Uterus (tissue), 4 donors: ENCODE results near the gene TOR4A. TPM values are rescaled to one million over a fixed set of nuclear protein-coding genes. Genes with fewer than 3 reads are reported as not detected.

Experiments used
- DNase-seq, 2 donors: peaks; one replicate each; pipeline ENCODE4 v3.0.0-alpha.2; 2019 to 2020
- H3K27ac ChIP-seq, 2 donors: fragments of 200-600 bp; sonication (generic); 1 replicate in 1 of 2; 2 replicates in 1 of 2; pipeline ENCODE4 v1.5.1; 2016 to 2018
- H3K27me3 ChIP-seq, 2 donors: fragments of 200-600 bp; sonication (generic); one replicate each; pipeline ENCODE4 v1.5.1; 2018 to 2019; ENCODE audit warnings: control low read depth in 1 of 2
- H3K36me3 ChIP-seq, 2 donors: fragments of 200-600 bp; sonication (generic); one replicate each; pipeline ENCODE4 v1.5.1; 2019; ENCODE audit warnings: control low read depth in 1 of 2
- H3K4me1 ChIP-seq, 2 donors: fragments of 200-600 bp; sonication (generic); one replicate each; pipeline ENCODE4 v1.5.1; 2018 to 2019; ENCODE audit warnings: control low read depth in 1 of 2
- H3K4me3 ChIP-seq, 2 donors: fragments of 200-600 bp; sonication (generic); 1 replicate in 1 of 2; 2 replicates in 1 of 2; pipeline ENCODE4 v1.5.1; 2018 to 2019; ENCODE audit warnings: mild to moderate bottlenecking in 1 of 2
- H3K9me3 ChIP-seq, 2 donors: fragments of 200-600 bp; sonication (generic); one replicate each; pipeline ENCODE4 v1.5.1; 2019; ENCODE audit warnings: control low read depth in 1 of 2
- POLR2A ChIP-seq, 2 donors: fragments of 450-650 bp; IDR thresholded peaks; one replicate each; pipeline ENCODE4 v1.6.1; 2016; ENCODE audit warnings: antibody characterized with exemption in 2 of 2, mild to moderate bottlenecking in 1 of 2, moderate library complexity in 1 of 2
- intact Hi-C: fragments of 100-400 bp; cut with DNase I; formaldehyde crosslinking; loops from one replicate; pipeline ENCODE4 v1.15.1; 2023; ENCODE audit warnings: low total_unique reads
- total RNA-seq, 4 donors: library from RNA; depleted of rRNA in 3 of 4; stranded (reverse); fragments of >200 nt in 3 of 4; gene quantifications; one replicate each; pipeline versions ENCODE4 v1.1.0 to v1.2.4, GENCODE V29; 2014 to 2023
- TF ChIP-seq, protein P1 (sequence below), 4 experiments: fragments of 200-600 bp in 2 of 4; fragments of 450-650 bp in 2 of 4; sonication (generic) in 2 of 4; IDR thresholded peaks; one replicate each; pipeline ENCODE4 v1.5.1; 2016 to 2019; ENCODE audit warnings: antibody characterized with exemption in 4 of 4, mild to moderate bottlenecking in 2 of 4, moderate library complexity in 1 of 4
- donor health status: DM: yes; HTN: yes; CAD: no.

TOR4A gene
- total RNA-seq, 4 donors from 2014 or later: 2.6 to 12.7 (median 11.5) TPM

DNA sequence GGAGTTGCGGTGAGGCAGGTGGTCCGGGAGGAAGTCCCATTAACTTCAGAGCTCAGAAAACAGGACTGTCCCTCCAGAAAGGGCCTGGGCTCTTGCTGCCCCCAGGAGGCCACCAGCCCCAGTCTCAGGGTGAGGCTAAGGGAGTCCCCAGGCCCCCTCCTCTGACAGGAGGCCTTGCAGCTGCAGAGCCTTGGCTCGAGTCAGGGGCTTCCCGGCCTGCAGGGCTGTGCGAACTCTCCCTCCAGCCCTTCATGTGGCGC is 29.7 kb upstream of the TOR4A start:
- TF ChIP-seq, protein P1, sequence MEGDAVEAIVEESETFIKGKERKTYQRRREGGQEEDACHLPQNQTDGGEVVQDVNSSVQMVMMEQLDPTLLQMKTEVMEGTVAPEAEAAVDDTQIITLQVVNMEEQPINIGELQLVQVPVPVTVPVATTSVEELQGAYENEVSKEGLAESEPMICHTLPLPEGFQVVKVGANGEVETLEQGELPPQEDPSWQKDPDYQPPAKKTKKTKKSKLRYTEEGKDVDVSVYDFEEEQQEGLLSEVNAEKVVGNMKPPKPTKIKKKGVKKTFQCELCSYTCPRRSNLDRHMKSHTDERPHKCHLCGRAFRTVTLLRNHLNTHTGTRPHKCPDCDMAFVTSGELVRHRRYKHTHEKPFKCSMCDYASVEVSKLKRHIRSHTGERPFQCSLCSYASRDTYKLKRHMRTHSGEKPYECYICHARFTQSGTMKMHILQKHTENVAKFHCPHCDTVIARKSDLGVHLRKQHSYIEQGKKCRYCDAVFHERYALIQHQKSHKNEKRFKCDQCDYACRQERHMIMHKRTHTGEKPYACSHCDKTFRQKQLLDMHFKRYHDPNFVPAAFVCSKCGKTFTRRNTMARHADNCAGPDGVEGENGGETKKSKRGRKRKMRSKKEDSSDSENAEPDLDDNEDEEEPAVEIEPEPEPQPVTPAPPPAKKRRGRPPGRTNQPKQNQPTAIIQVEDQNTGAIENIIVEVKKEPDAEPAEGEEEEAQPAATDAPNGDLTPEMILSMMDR (IDR thresholded peaks at IDR 0.05): no peak
- no peak for TF ChIP-seq POLR2A (IDR thresholded peaks at IDR 0.05)
- DNase-seq: no peak
- H3K36me3 ChIP-seq: no peaks in the 10 kb centered on the region
- peaks cover 0 to 3% of the 10 kb centered on the region in 2 donors for H3K4me1 ChIP-seq
- H3K4me3 ChIP-seq: no peak overlapping the region
- H3K9me3 ChIP-seq: no peaks in the 10 kb centered on the region
- intact Hi-C loops: no loop called here
- H3K27ac ChIP-seq: no peak overlapping the region
- no peaks in the 10 kb centered on the region for H3K27me3 ChIP-seq

DNA sequence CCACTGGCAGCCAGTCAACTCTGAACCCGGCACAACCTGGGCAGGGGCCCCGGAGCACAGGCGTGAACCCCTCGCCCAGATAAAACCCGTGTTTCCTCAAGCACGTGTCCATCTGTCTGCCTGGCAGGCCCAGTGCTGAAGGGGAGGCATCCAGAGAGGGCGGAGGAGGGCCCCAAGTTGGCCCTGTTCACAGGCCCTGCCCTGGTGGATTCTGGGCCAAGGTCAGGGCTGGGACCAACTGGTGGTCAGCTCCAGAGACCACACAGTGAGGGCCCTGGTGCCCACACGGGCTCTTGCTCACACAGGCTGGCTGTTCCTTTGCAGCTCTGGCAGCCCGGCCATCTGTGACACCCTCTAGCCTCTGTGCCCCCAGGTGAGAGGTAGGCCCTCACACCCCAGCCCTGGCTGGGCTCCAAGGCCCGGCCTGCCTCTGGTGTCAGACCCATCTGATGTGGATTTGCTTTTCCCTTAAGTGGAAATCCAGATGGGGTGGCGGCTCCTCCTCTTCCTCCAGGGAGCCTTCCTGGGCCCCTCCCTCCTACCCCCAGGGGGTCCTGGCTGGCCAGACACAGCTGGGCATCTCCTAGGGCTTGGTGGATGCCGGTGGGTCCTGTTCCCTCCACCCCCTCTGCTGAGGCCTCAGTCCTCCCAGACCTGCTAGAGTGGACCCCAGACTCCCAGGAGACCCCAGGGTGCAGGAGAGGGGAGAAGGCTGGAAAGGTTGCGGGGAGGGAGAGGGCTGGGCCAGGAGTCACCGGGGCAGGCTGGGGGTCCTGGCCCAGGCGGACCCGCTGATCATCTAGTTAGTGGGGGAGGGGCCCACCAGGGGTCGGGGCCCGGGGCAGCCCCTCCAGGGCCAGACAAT is 27.0 kb upstream of the TOR4A start:
- Histone ChIP-seq H3K27me3 (no peaks in the 10 kb centered on the region), H3K9me3 (no peaks in the 10 kb centered on the region), H3K27ac (no peak overlapping the region), H3K4me3 (no peak overlapping the region), H3K36me3 (no peaks in the 10 kb centered on the region), H3K4me1 (peaks cover 0 to 8% of the 10 kb centered on the region in 2 donors)
- intact Hi-C loops: no loop called here
- no peak for TF ChIP-seq POLR2A (IDR thresholded peaks at IDR 0.05)
- TF ChIP-seq, protein P1 (IDR thresholded peaks at IDR 0.05): no peak
- no peak for DNase-seq

DNA sequence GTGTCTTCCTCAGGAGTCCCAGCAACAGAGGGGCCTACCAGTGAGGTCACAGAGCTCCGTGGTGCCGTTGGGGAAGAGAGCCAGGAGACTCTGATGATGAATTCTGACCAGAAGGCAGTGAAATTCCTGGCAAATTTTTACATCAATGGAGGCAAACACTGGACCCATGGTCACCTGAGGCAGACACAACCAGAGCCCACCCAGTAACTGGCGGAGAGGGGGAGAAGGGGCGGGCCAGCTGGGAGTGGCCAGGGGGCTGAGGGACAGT is 26.4 kb upstream of the TOR4A start, which contains the start of gene STPG3:
TSS of gene STPG3 (plus strand) at position 93 of the 268 bp plus-strand sequence. CDS start at position 94, 1 bp downstream.
- no peak for DNase-seq
- H3K9me3 ChIP-seq: no peaks in the 10 kb centered on the region
- TF ChIP-seq, protein P1 (IDR thresholded peaks at IDR 0.05): no peak
- no peak for TF ChIP-seq POLR2A (IDR thresholded peaks at IDR 0.05)
- H3K4me1 ChIP-seq: peaks cover 0 to 12% of the 10 kb centered on the region in 2 donors
- H3K27ac ChIP-seq: no peak within 1 kb of the TSS
- no peaks in the 10 kb centered on the region for H3K27me3 ChIP-seq
- no peaks in the 10 kb centered on the region for H3K36me3 ChIP-seq
- no peak within 1 kb of the TSS for H3K4me3 ChIP-seq
- intact Hi-C loops: no loop called here

DNA sequence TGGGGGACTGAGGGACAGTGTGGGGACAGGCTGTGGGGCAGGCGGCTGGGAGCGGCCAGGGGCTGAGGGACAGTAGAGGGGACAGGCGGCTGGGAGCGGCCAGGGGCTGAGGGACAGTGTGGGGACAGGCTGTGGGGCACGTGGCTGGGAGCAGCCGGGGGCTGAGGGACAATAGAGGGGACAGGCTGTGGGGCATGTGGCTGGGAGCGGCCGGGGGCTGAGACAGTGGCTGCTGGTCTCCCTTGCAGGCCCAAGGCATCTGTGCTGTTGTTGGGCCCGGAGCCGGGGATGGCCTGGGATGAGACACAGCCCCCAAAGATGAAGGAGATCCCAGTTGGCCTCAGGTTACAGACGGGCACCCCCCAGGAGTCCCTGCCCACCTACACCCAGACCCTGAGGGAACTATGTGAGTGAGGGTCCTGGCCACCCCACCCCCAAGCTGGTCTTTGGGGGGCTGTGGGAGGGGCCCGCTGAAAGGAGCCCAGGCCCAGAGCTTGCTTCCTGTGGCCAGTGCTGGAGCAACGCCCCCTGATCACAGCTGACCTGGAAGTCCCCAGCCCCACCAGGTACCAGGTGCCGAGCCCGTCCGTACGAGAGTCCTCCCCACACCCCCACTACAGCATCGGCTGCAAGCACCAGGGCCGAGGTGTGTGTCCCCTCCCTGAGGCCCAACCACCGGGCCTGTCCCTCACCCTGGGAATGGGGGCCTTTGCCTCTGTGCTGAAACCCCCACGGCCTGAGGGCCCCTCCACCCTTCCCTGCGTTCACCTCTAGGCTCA is 25.8 kb upstream of the TOR4A start:
- Histone ChIP-seq H3K4me3 (no peak overlapping the region), H3K9me3 (no peaks in the 10 kb centered on the region), H3K36me3 (no peaks in the 10 kb centered on the region), H3K27ac (no peak overlapping the region), H3K27me3 (no peaks in the 10 kb centered on the region), H3K4me1 (peaks cover 0 to 17% of the 10 kb centered on the region in 2 donors)
- intact Hi-C loops: no loop called here
- DNase-seq: no peak
- TF ChIP-seq, protein P1 (IDR thresholded peaks at IDR 0.05): no peak
- TF ChIP-seq POLR2A (IDR thresholded peaks at IDR 0.05): no peak
